AG10803 (cell line): ENCODE measurements around the gene DIP2A.
A peak's percentile ranks its signal among the peaks of the same experiment; 100 is the strongest.

Source experiments
- DNase-seq: peaks from one replicate; pipeline ENCODE4 v3.0.0; 2010; ENCODE audit warnings: low read depth
- H3K4me3 ChIP-seq: 2 replicates; pipeline ENCODE4 v1.5.1; 2011; ENCODE audit warnings: mild to moderate bottlenecking, low read length, control low read depth
- TF ChIP-seq, protein P1 (sequence below): conservative IDR thresholded peaks from 2 replicates; pipeline ENCODE4 v1.5.1; 2011; ENCODE audit warnings: mild to moderate bottlenecking, low read length, control low read depth, inconsistent platforms

Gene DIP2A

DNA sequence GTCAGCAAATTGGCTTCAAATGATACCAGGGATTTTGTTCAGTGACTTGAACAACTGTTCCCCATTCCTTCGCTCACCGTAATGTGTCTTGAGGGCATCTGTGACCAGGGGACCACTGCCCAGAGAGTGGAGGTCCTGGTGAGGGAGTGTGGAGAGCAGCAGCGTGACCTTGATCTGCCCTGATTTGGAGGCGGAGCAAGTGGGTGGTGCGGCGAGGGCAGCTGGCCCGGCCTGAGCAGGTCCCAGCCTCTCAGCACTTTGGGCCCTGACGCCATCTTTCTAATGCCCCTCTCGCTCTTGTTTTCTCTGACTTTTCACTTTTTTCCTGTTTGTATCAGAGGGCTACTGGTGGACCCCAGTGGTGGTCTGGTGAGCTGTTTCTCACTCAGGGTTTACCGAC lies 31.1 kb downstream of the DIP2A start:
- DNase-seq, result no peak
- TF ChIP-seq, protein P1, sequence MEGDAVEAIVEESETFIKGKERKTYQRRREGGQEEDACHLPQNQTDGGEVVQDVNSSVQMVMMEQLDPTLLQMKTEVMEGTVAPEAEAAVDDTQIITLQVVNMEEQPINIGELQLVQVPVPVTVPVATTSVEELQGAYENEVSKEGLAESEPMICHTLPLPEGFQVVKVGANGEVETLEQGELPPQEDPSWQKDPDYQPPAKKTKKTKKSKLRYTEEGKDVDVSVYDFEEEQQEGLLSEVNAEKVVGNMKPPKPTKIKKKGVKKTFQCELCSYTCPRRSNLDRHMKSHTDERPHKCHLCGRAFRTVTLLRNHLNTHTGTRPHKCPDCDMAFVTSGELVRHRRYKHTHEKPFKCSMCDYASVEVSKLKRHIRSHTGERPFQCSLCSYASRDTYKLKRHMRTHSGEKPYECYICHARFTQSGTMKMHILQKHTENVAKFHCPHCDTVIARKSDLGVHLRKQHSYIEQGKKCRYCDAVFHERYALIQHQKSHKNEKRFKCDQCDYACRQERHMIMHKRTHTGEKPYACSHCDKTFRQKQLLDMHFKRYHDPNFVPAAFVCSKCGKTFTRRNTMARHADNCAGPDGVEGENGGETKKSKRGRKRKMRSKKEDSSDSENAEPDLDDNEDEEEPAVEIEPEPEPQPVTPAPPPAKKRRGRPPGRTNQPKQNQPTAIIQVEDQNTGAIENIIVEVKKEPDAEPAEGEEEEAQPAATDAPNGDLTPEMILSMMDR, result no peak
- no peak overlapping the region for H3K4me3 ChIP-seq

DNA sequence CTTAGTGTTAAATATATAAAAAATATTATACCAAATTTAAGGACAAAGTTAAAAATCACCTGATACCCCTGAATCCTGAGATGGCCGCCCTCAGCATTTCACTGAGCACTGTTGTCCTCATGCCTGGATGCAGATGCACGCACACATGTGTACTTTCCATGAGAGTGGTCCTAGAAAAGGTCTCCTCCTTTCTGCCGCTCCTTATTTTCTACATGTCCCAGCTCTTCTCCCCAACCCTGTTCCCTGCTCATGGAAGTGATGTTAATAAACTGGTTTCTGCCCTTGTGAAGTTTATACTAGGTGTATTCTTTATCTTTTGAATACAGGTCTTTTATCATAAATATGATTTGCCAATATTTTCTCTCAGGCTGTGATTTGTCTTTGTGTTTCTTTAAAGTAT lies 32.9 kb downstream of the DIP2A start:
- TF ChIP-seq, protein P1, result no peak

DNA sequence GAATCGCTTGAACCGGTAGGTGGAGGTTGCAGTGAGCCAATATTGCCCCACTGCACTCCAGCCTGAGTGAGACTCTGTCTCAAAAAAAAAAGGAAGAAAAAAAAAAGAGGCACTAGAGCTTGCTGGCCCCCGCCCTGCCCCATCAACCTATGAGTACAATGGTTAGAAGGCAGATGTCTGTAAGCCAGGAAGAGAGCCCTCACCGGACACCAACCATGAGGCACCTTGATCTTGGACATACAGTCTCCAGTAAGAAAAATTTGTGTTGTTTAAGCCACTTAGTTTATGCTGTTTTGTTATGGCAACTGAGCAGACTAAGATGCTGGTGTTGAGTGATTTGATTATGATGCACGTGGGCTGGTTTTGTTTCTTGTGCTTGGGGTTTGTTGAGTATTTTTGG lies 34.2 kb downstream of the DIP2A start:
- TF ChIP-seq, protein P1, result no peak
- no peak overlapping the region for H3K4me3 ChIP-seq
- no peak for DNase-seq

More for the DNA sequence above, 32.9 kb downstream of the DIP2A start:
- H3K4me3 ChIP-seq, result no peak overlapping the region
- DNase-seq, result no peak

DNA sequence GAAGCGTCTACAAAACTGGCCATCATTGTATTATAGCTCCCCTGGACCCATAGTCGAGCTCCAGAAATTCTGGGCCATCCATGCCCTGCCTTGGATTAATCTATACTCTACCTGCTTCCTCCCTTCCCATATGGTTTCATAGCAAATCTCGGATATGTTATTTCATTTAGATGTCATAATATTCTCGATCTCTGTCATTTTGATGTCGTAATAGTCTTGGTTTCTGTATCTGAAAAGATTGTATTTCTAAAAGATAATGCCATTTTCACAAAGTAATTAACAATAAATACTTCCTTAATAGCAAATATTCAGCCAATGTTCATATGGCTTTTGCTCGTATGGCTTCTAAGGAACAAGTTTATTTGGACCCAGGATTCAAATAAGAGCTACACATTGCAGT lies 35.1 kb downstream of the DIP2A start:
- DNase-seq, result no peak
- TF ChIP-seq, protein P1, result no peak
- no peak overlapping the region for H3K4me3 ChIP-seq

DNA sequence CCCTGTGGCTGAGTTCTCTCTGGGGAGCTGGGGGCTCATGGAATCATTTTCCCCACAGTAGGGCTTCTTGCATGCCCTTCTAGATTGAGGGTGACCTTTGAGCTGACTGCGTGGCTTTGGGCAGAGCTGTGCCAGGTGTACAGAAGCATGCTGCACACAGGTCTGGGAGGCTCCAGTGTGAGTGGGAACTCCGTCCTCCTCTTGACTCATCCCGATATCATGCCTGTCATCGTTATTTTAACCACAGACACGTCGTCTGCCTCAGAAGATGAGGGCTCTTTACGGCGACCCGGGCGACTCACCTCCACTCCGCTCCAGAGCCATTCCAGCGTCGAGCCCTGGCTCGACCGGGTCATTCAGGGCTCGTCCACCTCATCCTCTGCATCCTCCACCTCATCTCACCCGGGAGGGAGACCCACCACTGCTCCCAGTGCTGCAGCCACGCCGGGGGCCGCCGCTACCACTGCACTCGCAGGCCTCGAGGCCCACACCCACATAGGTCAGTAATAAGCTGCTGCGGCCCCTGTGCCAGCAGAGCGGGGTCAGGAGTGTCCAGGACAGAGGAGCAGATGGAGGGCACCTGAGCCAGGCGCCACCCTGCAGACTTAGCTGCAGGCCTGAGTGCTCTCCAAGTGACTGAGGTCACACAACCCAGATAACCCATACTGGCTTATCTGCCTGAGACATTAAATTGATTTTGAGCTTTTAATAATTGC lies 39.8 kb downstream of the DIP2A start:
- TF ChIP-seq, protein P1, result no peak
- no peak for DNase-seq
- H3K4me3 ChIP-seq, result no peak overlapping the region

DNA sequence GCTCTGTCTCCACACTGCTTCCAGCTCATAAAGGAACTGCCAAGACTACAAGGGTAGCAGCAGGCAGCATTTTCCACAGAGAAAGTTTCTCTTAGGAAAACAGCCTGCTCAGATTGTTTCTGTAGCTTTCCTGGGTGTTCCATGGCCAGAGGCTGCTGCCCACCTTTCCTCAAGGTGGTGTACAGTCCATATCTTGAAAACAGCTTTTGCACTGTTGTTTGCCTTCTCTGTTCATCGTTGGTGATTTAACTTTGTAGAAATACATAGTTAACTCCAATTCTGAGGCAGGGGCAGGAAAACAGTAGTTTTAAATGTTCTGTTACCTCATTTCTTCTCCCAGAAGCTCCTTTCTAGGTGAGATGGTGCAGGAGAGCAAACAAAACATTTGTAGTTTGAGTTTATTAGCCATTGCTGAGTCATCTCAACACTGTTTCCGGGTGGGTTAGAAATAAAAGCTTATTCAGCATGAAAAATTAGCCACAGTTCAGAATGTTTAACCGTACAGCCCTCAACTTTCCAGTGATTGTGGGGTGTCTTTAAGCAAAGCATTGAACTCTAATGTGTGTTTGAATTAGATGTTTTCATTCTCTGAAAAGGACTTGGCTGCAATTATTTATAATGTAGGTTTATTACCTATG lies 41.7 kb downstream of the DIP2A start:
- H3K4me3 ChIP-seq, result no peak overlapping the region
- TF ChIP-seq, protein P1, result no peak
- DNase-seq, result peak; percentile 9
